A549 treated with CpdA at 1 μM for 4 hours (cell line): Measurements from ENCODE around the gene TAF11L4. TPM values are rescaled to one million over a fixed set of nuclear protein-coding genes. Genes with fewer than 3 reads are reported as not detected.

Experiments used
- total RNA-seq: library from RNA; stranded (reverse); fragments of 200-300 nt; extraction: Qiagen RNA extraction; gene quantifications from 5 replicates; pipeline ENCODE4 v1.2.3, GENCODE V29; 2022; ENCODE audit warnings: low read depth

Gene TAF11L4
- not detected in 5 replicates for total RNA-seq

GRCh38 chr5:17521501-17521900, at the start of gene TAF11L4:
Gene TAF11L4 (plus strand): TSS chr5:17521801.

GRCh38 chr5:17497931-17498330, 23.7 kb upstream of the TAF11L4 start, which contains the start of gene TAF11L2:
Gene TAF11L2 (plus strand): TSS chr5:17498231.

GRCh38 chr5:17518067-17518466, 3.5 kb upstream of the TAF11L4 start, which contains the start of gene TAF11L3:
Gene TAF11L3 (plus strand): TSS chr5:17518367.

GRCh38 chr5:17524935-17525334, 3.3 kb downstream of the TAF11L4 start, which contains the start of gene TAF11L5:
Gene TAF11L5 (plus strand): TSS chr5:17525235.

GRCh38 chr5:17528369-17528768, 6.8 kb downstream of the TAF11L4 start, which contains the start of gene TAF11L6:
Gene TAF11L6 (plus strand): TSS chr5:17528669.

Other genes with a start within 250 kb of the TAF11L4 start
- gene TAF11L2, start 23.6 kb upstream of the TAF11L4 start, total RNA-seq, result not detected in 5 replicates
- gene TAF11L3, start 3.4 kb upstream of the TAF11L4 start, total RNA-seq, result not detected in 5 replicates
- not detected in 5 replicates for gene TAF11L5, start 3.4 kb downstream of the TAF11L4 start, total RNA-seq
- not detected in 5 replicates for gene TAF11L6, start 6.9 kb downstream of the TAF11L4 start, total RNA-seq
- not detected in 5 replicates for gene TAF11L7, start 64.0 kb downstream of the TAF11L4 start, total RNA-seq
- gene TAF11L8, start 69.2 kb downstream of the TAF11L4 start, total RNA-seq, result not detected in 5 replicates
- not detected in 5 replicates for gene TAF11L9, start 72.6 kb downstream of the TAF11L4 start, total RNA-seq
- gene TAF11L10, start 76.0 kb downstream of the TAF11L4 start, total RNA-seq, result not detected in 5 replicates
- 0.18 to 0.42 TPM (median 0.23 TPM) in 3 of 5 replicates, not detected in the others for gene TAF11L11, start 82.4 kb downstream of the TAF11L4 start, total RNA-seq
- not detected in 5 replicates for gene TAF11L12, start 88.6 kb downstream of the TAF11L4 start, total RNA-seq
- not detected in 5 replicates for gene TAF11L13, start 110.3 kb downstream of the TAF11L4 start, total RNA-seq
- gene TAF11L14, start 112.7 kb downstream of the TAF11L4 start, total RNA-seq, result not detected in 5 replicates